ENCODE measurements around the gene KIF21A.
"Not testable (repeated sequence)": the region's sequence is repeated elsewhere in the genome, so short reads cannot be mapped to it uniquely, and the experiment has no call there.

The KIF21A gene

GRCh38 chr12:39343665-39344064, 99.3 kb downstream of the KIF21A start:
- no peak for DNase-seq

GRCh38 chr12:39341761-39342160, 101.2 kb downstream of the KIF21A start:
- DNase-seq: no peak

GRCh38 chr12:39341179-39341578, 101.7 kb downstream of the KIF21A start:
- DNase-seq: no peak

GRCh38 chr12:39332661-39333175, 110.2 kb downstream of the KIF21A start:
- DNase-seq: no peak

- no peak for DNase-seq
Observed at GRCh38 chr12:39331539-39332261, 111.2 kb downstream of the KIF21A start.

DNA sequence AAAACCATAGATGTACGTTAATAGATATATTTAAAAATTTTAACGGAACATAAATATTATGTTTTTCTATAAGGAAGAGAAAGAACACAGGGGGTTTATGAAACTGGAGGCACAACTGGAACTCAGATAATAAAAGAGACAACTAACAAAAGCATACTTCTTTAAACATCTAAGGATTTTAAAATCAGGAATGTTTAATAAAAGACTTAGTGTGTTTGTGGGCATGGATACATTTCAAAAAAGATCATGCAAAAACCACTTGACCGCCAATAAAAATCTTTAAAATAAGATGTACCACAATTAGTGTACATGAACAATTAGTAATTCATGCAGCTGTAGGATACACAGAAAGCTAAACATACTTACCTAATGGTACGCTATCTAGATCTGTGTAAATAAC, 113.0 kb downstream of the KIF21A start:
- no peak for DNase-seq

- no peak for DNase-seq
Observed at GRCh38 chr12:39329018-39329417, 113.9 kb downstream of the KIF21A start.

GRCh38 chr12:39327965-39328364, 115.0 kb downstream of the KIF21A start:
- no peak for DNase-seq

DNA sequence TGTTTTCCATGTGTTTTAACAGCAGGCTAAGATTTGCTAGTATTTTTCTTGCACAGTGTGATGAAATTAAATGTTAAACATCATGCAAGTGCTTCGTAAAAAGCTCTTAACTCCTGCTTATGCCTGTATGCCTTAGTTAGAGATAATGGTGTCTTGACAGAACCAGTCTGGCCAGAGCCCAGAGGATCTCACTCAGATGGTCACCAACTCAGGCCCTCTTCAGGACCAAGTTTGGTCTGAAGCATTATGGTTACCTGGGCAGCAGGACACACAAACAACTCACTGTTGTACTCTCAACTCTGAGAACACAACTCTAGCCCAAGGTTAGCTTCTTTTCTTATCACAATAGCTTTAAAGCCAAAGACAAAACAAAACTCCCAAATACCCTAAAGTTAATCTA, 115.4 kb downstream of the KIF21A start:
- DNase-seq: no peak

- DNase-seq: no peak
Observed at GRCh38 chr12:39319180-39319579, 123.7 kb downstream of the KIF21A start.

GRCh38 chr12:39314547-39314946, 128.4 kb downstream of the KIF21A start:
- no peak for DNase-seq

GRCh38 chr12:39309516-39309915, 133.4 kb downstream of the KIF21A start:
- no peak for DNase-seq

DNA sequence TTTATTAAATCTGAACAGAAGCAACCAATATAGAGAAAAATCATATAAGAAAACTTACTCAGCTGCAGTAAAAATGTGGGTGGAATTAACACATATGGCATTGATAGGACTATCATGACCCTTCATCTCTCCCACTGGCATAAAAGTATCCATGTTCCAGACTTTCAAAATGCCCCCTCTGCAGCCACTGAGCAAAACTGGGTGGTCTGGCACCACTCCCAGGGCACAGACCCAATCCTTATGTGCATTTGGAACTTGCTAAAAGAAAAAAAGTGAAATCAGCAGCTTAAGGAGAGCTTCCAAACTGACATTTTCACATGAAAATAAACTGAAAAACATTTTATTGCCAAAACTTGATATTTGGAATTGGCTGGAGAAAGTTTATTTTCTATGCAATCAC, 141.5 kb downstream of the KIF21A start:
- no peak for DNase-seq

DNA sequence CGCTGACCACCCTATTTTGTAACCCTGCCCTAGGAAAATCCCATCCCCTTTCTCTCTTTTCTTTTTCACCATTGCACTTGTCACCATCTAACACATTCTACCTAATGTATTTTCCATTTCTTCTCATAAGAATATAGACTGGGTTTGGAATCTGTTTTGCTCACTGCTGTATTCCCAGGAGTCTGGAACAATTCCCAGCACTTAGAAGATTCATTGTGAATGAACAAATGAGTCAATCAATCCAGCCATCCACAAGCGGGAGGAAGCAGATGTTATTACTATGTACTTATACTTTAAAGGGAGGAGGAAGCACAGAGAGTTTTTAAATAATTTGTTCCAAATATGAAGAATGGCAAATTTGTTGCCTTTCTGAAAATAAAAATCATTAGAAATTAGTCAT, 142.1 kb downstream of the KIF21A start:
- DNase-seq: no peak

- DNase-seq: no peak
Observed at GRCh38 chr12:39297891-39298290, 145.0 kb downstream of the KIF21A start.

- no peak for DNase-seq
Observed at GRCh38 chr12:39296496-39296895, 146.4 kb downstream of the KIF21A start.

GRCh38 chr12:39295593-39295992, 147.3 kb downstream of the KIF21A start:
- not testable (repeated sequence) for DNase-seq

- DNase-seq: no peak
Observed at GRCh38 chr12:39294715-39295114, 148.2 kb downstream of the KIF21A start.

DNA sequence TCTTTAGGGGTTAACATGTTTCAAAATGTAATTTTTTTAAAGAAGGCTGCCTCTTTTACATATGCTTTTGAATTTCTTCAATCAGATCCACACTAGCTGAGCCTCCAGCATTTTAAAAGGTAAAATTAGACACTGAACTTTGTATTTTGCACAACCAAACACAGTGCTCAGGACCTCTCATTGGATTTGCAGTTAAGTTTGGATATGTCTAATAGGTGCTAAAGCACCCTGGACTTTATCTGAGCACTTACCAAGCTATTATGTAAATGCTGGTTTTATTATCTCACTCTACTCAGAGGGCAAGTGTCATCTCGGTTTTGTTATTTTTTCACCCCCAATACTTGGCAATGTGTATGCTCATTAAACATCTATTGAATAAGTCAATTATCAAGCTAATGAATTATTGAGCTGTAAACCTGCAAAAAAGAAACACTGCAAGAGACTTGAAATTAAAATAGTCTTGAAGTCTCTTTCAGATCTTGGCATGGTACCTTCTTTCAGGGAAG, 150.7 kb downstream of the KIF21A start:
- DNase-seq: no peak

GRCh38 chr12:39287817-39288216, 155.1 kb downstream of the KIF21A start:
- DNase-seq: no peak

DNA sequence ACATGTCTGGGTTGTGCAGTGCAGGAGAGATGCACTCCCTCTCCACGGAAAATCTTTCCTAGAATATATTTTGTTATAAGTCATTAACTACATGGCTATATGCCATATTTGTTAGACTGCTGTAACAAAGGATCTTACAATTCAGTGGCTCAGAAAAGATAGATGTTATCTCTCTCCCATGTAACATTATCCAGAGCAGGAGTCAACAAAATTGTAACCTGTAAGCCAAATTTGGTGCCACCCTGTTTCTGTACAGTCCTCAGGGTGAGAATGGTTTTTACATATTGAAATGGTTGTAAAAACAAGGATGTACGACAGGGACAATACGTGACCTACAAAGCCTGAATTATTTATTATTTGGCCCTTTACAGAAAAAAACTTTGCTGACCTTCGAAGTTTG, 155.5 kb downstream of the KIF21A start:
- no peak for DNase-seq

- DNase-seq: no peak
Observed at GRCh38 chr12:39278426-39278825, 164.5 kb downstream of the KIF21A start.

DNA sequence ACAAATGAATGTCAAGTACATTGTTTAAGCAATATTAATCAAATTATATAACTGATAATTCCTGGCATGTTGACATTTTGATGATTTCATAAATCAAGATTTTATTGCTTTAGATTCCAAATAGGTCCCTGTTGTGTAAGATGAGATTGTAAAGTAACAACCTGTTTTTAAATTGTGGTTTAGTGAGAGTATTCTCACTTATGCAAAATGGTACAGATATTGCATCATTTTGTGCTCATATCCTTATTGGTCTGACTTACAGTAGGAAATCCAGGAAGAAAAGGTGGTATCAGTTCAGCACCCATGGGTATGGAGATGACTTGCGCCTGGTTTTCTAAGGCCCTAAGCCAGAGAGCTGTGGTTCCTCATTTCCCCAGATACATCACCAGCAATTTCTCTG, 165.5 kb downstream of the KIF21A start:
- no peak for DNase-seq

GRCh38 chr12:39275846-39276245, 167.1 kb downstream of the KIF21A start:
- no peak for DNase-seq
